CD4-positive, alpha-beta memory T cell (primary cell): ENCODE results near the gene PIAS1. TPM values are rescaled to one million over a fixed set of nuclear protein-coding genes. Genes with fewer than 3 reads are reported as not detected.
"Not testable (repeated sequence)": the region's sequence is repeated elsewhere in the genome, so short reads cannot be mapped to it uniquely, and the experiment has no call there.

Source experiments
- CTCF ChIA-PET: fragments of 350-600 bp; sonication (Branson Sonifier 250); formaldehyde crosslinking; loops from one replicate; lab custom pipeline; 2021; ENCODE audit warnings: inconsistent platforms; ENCODE audit not compliant: partially characterized antibody; lab: Charles Lee
- POLR2A ChIA-PET: fragments of 350-600 bp; sonication (Branson Sonifier 250); formaldehyde crosslinking; loops from one replicate; lab custom pipeline; 2021; ENCODE audit not compliant: partially characterized antibody; lab: Charles Lee
- DNase-seq, 5 donors: peaks; one replicate each; pipeline versions ENCODE4 v3.0.0 to v3.0.0-alpha.2; 2020 to 2022; ENCODE audit warnings: mixed read lengths in 1 of 5
- H3K27ac ChIP-seq: one replicate; pipeline ENCODE4 v1.7.0; 2013; ENCODE audit warnings: low read depth, low read length
- H3K27me3 ChIP-seq: 2 replicates; pipeline ENCODE4 v1.7.0; 2013; ENCODE audit warnings: mild to moderate bottlenecking, low read length, moderate library complexity; ENCODE audit not compliant: insufficient read depth
- H3K36me3 ChIP-seq: 2 replicates; pipeline ENCODE4 v1.7.0; 2013; ENCODE audit warnings: mild to moderate bottlenecking, low read length, moderate library complexity; ENCODE audit not compliant: insufficient read depth
- H3K4me1 ChIP-seq: 2 replicates; pipeline ENCODE4 v1.7.0; 2013; ENCODE audit warnings: mild to moderate bottlenecking, low read length, moderate library complexity; ENCODE audit not compliant: insufficient read depth
- H3K4me3 ChIP-seq, 2 donors: one replicate each; pipeline ENCODE4 v1.7.0; 2013; ENCODE audit warnings: low read length in 2 of 2, mild to moderate bottlenecking in 1 of 2
- H3K9me3 ChIP-seq, 2 donors: one replicate each; pipeline ENCODE4 v1.7.0; 2013; ENCODE audit warnings: low read length in 2 of 2, control low read depth in 1 of 2; ENCODE audit not compliant: control insufficient read depth in 1 of 2
- H3K27ac Mint-ChIP-seq, 7 donors: one replicate each; pipeline ENCODE4 v1.8.0; 2020 to 2021; ENCODE audit warnings: mixed read lengths in 7 of 7, mild to moderate bottlenecking in 6 of 7, inconsistent platforms in 3 of 7, moderate library complexity in 3 of 7
- H3K27me3 Mint-ChIP-seq, 2 donors: one replicate each; pipeline ENCODE4 v1.8.0; 2020 to 2021; ENCODE audit warnings: mixed read lengths in 2 of 2
- H3K36me3 Mint-ChIP-seq, 2 donors: one replicate each; pipeline ENCODE4 v1.8.0; 2020 to 2021; ENCODE audit warnings: mixed read lengths in 2 of 2, inconsistent platforms in 1 of 2, mild to moderate bottlenecking in 1 of 2
- H3K4me1 Mint-ChIP-seq, 4 donors: one replicate each; pipeline ENCODE4 v1.8.0; 2020 to 2021; ENCODE audit warnings: mixed read lengths in 4 of 4, mild to moderate bottlenecking in 1 of 4
- H3K4me3 Mint-ChIP-seq, 8 donors: one replicate each; pipeline ENCODE4 v1.8.0; 2020 to 2021; ENCODE audit warnings: mixed read lengths in 8 of 8, mild to moderate bottlenecking in 7 of 8, moderate library complexity in 6 of 8, inconsistent platforms in 3 of 8
- H3K9me3 Mint-ChIP-seq, 8 donors: one replicate each; pipeline ENCODE4 v1.8.0; 2020 to 2021; ENCODE audit warnings: mixed read lengths in 8 of 8, mild to moderate bottlenecking in 5 of 8, inconsistent platforms in 3 of 8, moderate library complexity in 1 of 8
- intact Hi-C: fragments of 100-400 bp; cut with micrococcal nuclease; formaldehyde crosslinking; loops from one replicate; pipeline ENCODE4 v1.15.1; 2023
- polyA plus RNA-seq, 2 donors: library from polyadenylated mRNA; unstranded; fragments of 300-500 nt; fragmentation: Illumina TruSeq; gene quantifications; one replicate each; pipeline ENCODE4 v1.2.3, GENCODE V29; 2021
- total RNA-seq, 2 experiments: library from RNA; stranded (reverse); gene quantifications; one replicate each; pipeline ENCODE4 v1.2.3, GENCODE V29; 2021

Gene PIAS1
- total and polyA plus RNA-seq, 4 experiments from 2014 or later, result 86.0 to 149 (median 98.4) TPM

GRCh38 chr15:68231102-68231818 is 177.1 kb downstream of the PIAS1 start:
- DNase-seq, result no peak
- Histone ChIP-seq H3K36me3 (no peaks in the 10 kb centered on the region), H3K27me3 (no peaks in the 10 kb centered on the region), H3K9me3 (no peaks in the 10 kb centered on the region), H3K4me1 (peaks cover 20% of the 10 kb centered on the region), H3K4me3 (no peak overlapping the region), H3K27ac (no peak overlapping the region)
- H3K36me3 Mint-ChIP-seq, result peaks cover 0 to 3% of the 10 kb centered on the region in 2 donors
- POLR2A ChIA-PET, result interaction anchor here (3.0 to 4.8 kb wide), 2 partner anchors 46 to 177 kb away, joined by 14 to 42 read pairs; partner anchors contain the start of genes FEM1B and PIAS1
- H3K27ac Mint-ChIP-seq, result peak overlapping the region in 3 of 7 donors; percentile 28 to 89 (median 78)
- CTCF ChIA-PET, result interaction anchor here (0.8 to 1.4 kb wide), 2 partner anchors 21 to 24 kb away, joined by 3 to 4 read pairs; no protein-coding TSS in a partner anchor
- peaks cover 0 to under 1% of the 10 kb centered on the region in 2 donors for H3K27me3 Mint-ChIP-seq
- H3K4me3 Mint-ChIP-seq, result peak overlapping the region in 7 of 8 donors; percentile 27 to 78 (median 67)
- H3K4me1 Mint-ChIP-seq, result peaks cover 17 to 26% (median 21%) of the 10 kb centered on the region in 4 donors
- intact Hi-C loops, result no loop called here
- H3K9me3 Mint-ChIP-seq, result no peaks in the 10 kb centered on the region

- peaks cover 0 to 3% of the 10 kb centered on the region in 2 donors for H3K36me3 Mint-ChIP-seq
- H3K27me3 Mint-ChIP-seq, result peaks cover 0 to 1% of the 10 kb centered on the region in 2 donors
- Histone ChIP-seq H3K4me1 (peaks cover 20% of the 10 kb centered on the region), H3K9me3 (no peaks in the 10 kb centered on the region), H3K4me3 (no peak overlapping the region), H3K27me3 (no peaks in the 10 kb centered on the region), H3K27ac (no peak overlapping the region), H3K36me3 (no peaks in the 10 kb centered on the region)
- H3K27ac Mint-ChIP-seq, result no peak overlapping the region
- no peaks in the 10 kb centered on the region for H3K9me3 Mint-ChIP-seq
- POLR2A ChIA-PET, result no interaction called here
- intact Hi-C loops, result no loop called here
- H3K4me3 Mint-ChIP-seq, result no peak overlapping the region
- H3K4me1 Mint-ChIP-seq, result peaks cover 17 to 22% (median 20%) of the 10 kb centered on the region in 4 donors
- DNase-seq, result no peak
- CTCF ChIA-PET, result interaction anchor here (1.4 kb wide), 1 partner anchor 20 kb away, joined by 4 read pairs; no protein-coding TSS in a partner anchor
Observed at GRCh38 chr15:68232449-68232848, 178.3 kb downstream of the PIAS1 start.

- Mint-ChIP-seq H3K9me3 (no peaks in the 10 kb centered on the region), H3K4me3 (peak overlapping the region in 1 of 8 donors; percentile 35), H3K4me1 (peaks cover 14 to 17% (median 17%) of the 10 kb centered on the region in 4 donors), H3K36me3 (peaks cover 0 to 3% of the 10 kb centered on the region in 2 donors), H3K27ac (no peak overlapping the region), H3K27me3 (peaks cover 0 to 1% of the 10 kb centered on the region in 2 donors)
- H3K27ac ChIP-seq, result no peak overlapping the region
- no peaks in the 10 kb centered on the region for H3K9me3 ChIP-seq
- no peak for DNase-seq
- H3K4me1 ChIP-seq, result peaks cover 17% of the 10 kb centered on the region
- CTCF ChIA-PET, result no interaction called here
- POLR2A ChIA-PET, result no interaction called here
- H3K27me3 ChIP-seq, result no peaks in the 10 kb centered on the region
- no peak overlapping the region for H3K4me3 ChIP-seq
- intact Hi-C loops, result no loop called here
- H3K36me3 ChIP-seq, result no peaks in the 10 kb centered on the region
Observed at GRCh38 chr15:68232937-68233336, 178.8 kb downstream of the PIAS1 start.

- DNase-seq, result no peak
- no peaks in the 10 kb centered on the region for H3K9me3 Mint-ChIP-seq
- CTCF ChIA-PET, result no interaction called here
Observed at GRCh38 chr15:68234060-68234459, 179.9 kb downstream of the PIAS1 start.

GRCh38 chr15:68234520-68234919 is 180.4 kb downstream of the PIAS1 start:
- H3K27ac ChIP-seq, intact Hi-C loops, H3K36me3 Mint-ChIP-seq, H3K9me3 ChIP-seq, CTCF ChIA-PET, H3K27ac Mint-ChIP-seq, H3K4me1 ChIP-seq, H3K27me3 ChIP-seq, H3K27me3 Mint-ChIP-seq, H3K9me3 Mint-ChIP-seq, H3K4me1 Mint-ChIP-seq, H3K36me3 ChIP-seq, DNase-seq, POLR2A ChIA-PET, H3K4me3 ChIP-seq: not testable (repeated sequence)
- peak overlapping the region in 1 of 8 donors; percentile 20 for H3K4me3 Mint-ChIP-seq

More at GRCh38 chr15:68234060-68234459, 179.9 kb downstream of the PIAS1 start:
- peaks cover 0 to 3% of the 10 kb centered on the region in 2 donors for H3K36me3 Mint-ChIP-seq
- no peak overlapping the region for H3K4me3 Mint-ChIP-seq
- H3K27me3 ChIP-seq, result no peaks in the 10 kb centered on the region
- POLR2A ChIA-PET, result no interaction called here
- H3K36me3 ChIP-seq, result no peaks in the 10 kb centered on the region
- no peaks in the 10 kb centered on the region for H3K9me3 ChIP-seq
- H3K27ac Mint-ChIP-seq, result no peak overlapping the region
- peaks cover 8% of the 10 kb centered on the region for H3K4me1 ChIP-seq
- H3K27me3 Mint-ChIP-seq, result peaks cover 0 to 1% of the 10 kb centered on the region in 2 donors
- intact Hi-C loops, result no loop called here
- peaks cover 6 to 9% (median 7%) of the 10 kb centered on the region in 4 donors for H3K4me1 Mint-ChIP-seq
- H3K4me3 ChIP-seq, result no peak overlapping the region
- no peak overlapping the region for H3K27ac ChIP-seq

- Histone ChIP-seq H3K9me3 (no peaks in the 10 kb centered on the region), H3K27ac (no peak overlapping the region), H3K4me1 (peaks cover 6% of the 10 kb centered on the region), H3K36me3 (no peaks in the 10 kb centered on the region), H3K27me3 (no peaks in the 10 kb centered on the region), H3K4me3 (no peak overlapping the region)
- no peaks in the 10 kb centered on the region for H3K9me3 Mint-ChIP-seq
- H3K4me1 Mint-ChIP-seq, result peaks cover 3 to 7% (median 4%) of the 10 kb centered on the region in 4 donors
- intact Hi-C loops, result no loop called here
- ChIA-PET CTCF (no interaction called here), POLR2A (no interaction called here)
- peaks cover 0 to 1% of the 10 kb centered on the region in 2 donors for H3K27me3 Mint-ChIP-seq
- no peak overlapping the region for H3K27ac Mint-ChIP-seq
- H3K4me3 Mint-ChIP-seq, result no peak overlapping the region
- no peak for DNase-seq
- no peaks in the 10 kb centered on the region for H3K36me3 Mint-ChIP-seq
Observed at GRCh38 chr15:68235022-68235421, 180.9 kb downstream of the PIAS1 start.

GRCh38 chr15:68239025-68239424 is 184.9 kb downstream of the PIAS1 start:
- intact Hi-C loops, result no loop called here
- ChIA-PET POLR2A (no interaction called here), CTCF (no interaction called here)

More at GRCh38 chr15:68239025-68239424, 184.9 kb downstream of the PIAS1 start:
- H3K27me3 ChIP-seq, result no peaks in the 10 kb centered on the region
- no peak overlapping the region for H3K4me3 Mint-ChIP-seq
- no peak for DNase-seq
- H3K36me3 ChIP-seq, result no peaks in the 10 kb centered on the region
- H3K27ac Mint-ChIP-seq, result no peak overlapping the region
- no peaks in the 10 kb centered on the region for H3K4me1 ChIP-seq
- H3K36me3 Mint-ChIP-seq, result peaks cover 5 to 8% of the 10 kb centered on the region in 2 donors
- H3K4me1 Mint-ChIP-seq, result no peaks in the 10 kb centered on the region
- H3K9me3 ChIP-seq, result no peaks in the 10 kb centered on the region
- H3K27ac ChIP-seq, result no peak overlapping the region
- H3K27me3 Mint-ChIP-seq, result peaks cover 0 to 3% of the 10 kb centered on the region in 2 donors
- peaks cover 0 to 28% (median 14%) of the 10 kb centered on the region in 8 donors for H3K9me3 Mint-ChIP-seq
- no peak overlapping the region for H3K4me3 ChIP-seq
